ENCODE data around the gene GRIN3B. TPM values are rescaled to one million over a fixed set of nuclear protein-coding genes. Genes with fewer than 3 reads are reported as not detected.

The GRIN3B gene
- 0.22 TPM for polyA plus RNA-seq
- long read RNA-seq, donor 1, result 0 reads
- long read RNA-seq, donor 2, partial matches to known transcripts, result 27 of 45 reads
- long read RNA-seq, donor 2, other reads (novel, unspliced or antisense), result 18 of 45 reads
- long read RNA-seq, donor 3, result 0 reads
- long read RNA-seq, donor 4, result 0 reads
- long read RNA-seq, donor 5, result 0 reads
- long read RNA-seq, donor 6, partial matches to known transcripts, result 41 of 54 reads
- long read RNA-seq, donor 6, other reads (novel, unspliced or antisense), result 13 of 54 reads
- long read RNA-seq, donor 7, partial matches to known transcripts, result 5 of 10 reads
- long read RNA-seq, donor 7, other reads (novel, unspliced or antisense), result 5 of 10 reads
- long read RNA-seq, donor 8, result 0 reads
- long read RNA-seq, donor 9, result 0 reads
- long read RNA-seq, donor 10, result 0 reads
- long read RNA-seq, donor 11, partial matches to known transcripts, result 5 of 16 reads
- long read RNA-seq, donor 11, other reads (novel, unspliced or antisense), result 11 of 16 reads

GRCh38 chr19:1000095-1000494 lies at the start of gene GRIN3B:
Gene GRIN3B (plus strand): TSS chr19:1000419. CDS start chr19:1000438, 19 bp downstream.
- no peak within 1 kb of the TSS for H3K27ac ChIP-seq (ENCODE audit: low read length)
- no peaks in the 10 kb centered on the region for H3K36me3 ChIP-seq (ENCODE audit: control insufficient read depth, insufficient read depth, low read length)
- no peak within 1 kb of the TSS for H3K4me3 ChIP-seq (ENCODE audit: low read length)
- WGBS (ENCODE audit: insufficient coverage, low lambda C conversion rate), result no CpG with 5 or more reads among the region's 43 CpGs
- H3K27me3 ChIP-seq (ENCODE audit: control insufficient read depth, insufficient read depth, low read length), result peaks cover 69% of the 10 kb centered on the region
- peak in 1 of 2 donors; percentile 53 for DNase-seq
- H3K4me1 ChIP-seq (ENCODE audit: control insufficient read depth, insufficient read depth, low read length), result peaks cover 20% of the 10 kb centered on the region
- H3K9me3 ChIP-seq (ENCODE audit: control insufficient read depth, low read depth, low read length), result peaks cover 18% of the 10 kb centered on the region

GRCh38 chr19:952049-952679 lies 48.1 kb upstream of the GRIN3B start:
- peaks cover 88% of the 10 kb centered on the region for H3K4me1 ChIP-seq (ENCODE audit: control insufficient read depth, insufficient read depth, low read length)
- H3K9me3 ChIP-seq (ENCODE audit: control insufficient read depth, low read depth, low read length), result peaks cover 13% of the 10 kb centered on the region
- H3K4me3 ChIP-seq (ENCODE audit: low read length), result no peak overlapping the region
- whole genome bisulfite sequencing (ENCODE audit: insufficient coverage, low lambda C conversion rate), result no CpG with 5 or more reads among the region's 14 CpGs
- H3K36me3 ChIP-seq (ENCODE audit: control insufficient read depth, insufficient read depth, low read length), result peaks cover 22% of the 10 kb centered on the region
- peak overlapping the region; percentile 98 for H3K27ac ChIP-seq (ENCODE audit: low read length)
- no peaks in the 10 kb centered on the region for H3K27me3 ChIP-seq (ENCODE audit: control insufficient read depth, insufficient read depth, low read length)
- no peak for DNase-seq

- H3K4me3 ChIP-seq (ENCODE audit: low read length), result peak overlapping the region; percentile 48
- H3K36me3 ChIP-seq (ENCODE audit: control insufficient read depth, insufficient read depth, low read length), result peaks cover 19% of the 10 kb centered on the region
- no CpG with 5 or more reads among the region's 21 CpGs for WGBS (ENCODE audit: insufficient coverage, low lambda C conversion rate)
- no peaks in the 10 kb centered on the region for H3K27me3 ChIP-seq (ENCODE audit: control insufficient read depth, insufficient read depth, low read length)
- peak; percentile 96 to 99 for DNase-seq
- H3K4me1 ChIP-seq (ENCODE audit: control insufficient read depth, insufficient read depth, low read length), result peaks cover 88% of the 10 kb centered on the region
- peaks cover 13% of the 10 kb centered on the region for H3K9me3 ChIP-seq (ENCODE audit: control insufficient read depth, low read depth, low read length)
- peak overlapping the region; percentile 98 for H3K27ac ChIP-seq (ENCODE audit: low read length)
These were observed 47.4 kb upstream of the GRIN3B start for GRCh38 chr19:952680-953444.

DNA sequence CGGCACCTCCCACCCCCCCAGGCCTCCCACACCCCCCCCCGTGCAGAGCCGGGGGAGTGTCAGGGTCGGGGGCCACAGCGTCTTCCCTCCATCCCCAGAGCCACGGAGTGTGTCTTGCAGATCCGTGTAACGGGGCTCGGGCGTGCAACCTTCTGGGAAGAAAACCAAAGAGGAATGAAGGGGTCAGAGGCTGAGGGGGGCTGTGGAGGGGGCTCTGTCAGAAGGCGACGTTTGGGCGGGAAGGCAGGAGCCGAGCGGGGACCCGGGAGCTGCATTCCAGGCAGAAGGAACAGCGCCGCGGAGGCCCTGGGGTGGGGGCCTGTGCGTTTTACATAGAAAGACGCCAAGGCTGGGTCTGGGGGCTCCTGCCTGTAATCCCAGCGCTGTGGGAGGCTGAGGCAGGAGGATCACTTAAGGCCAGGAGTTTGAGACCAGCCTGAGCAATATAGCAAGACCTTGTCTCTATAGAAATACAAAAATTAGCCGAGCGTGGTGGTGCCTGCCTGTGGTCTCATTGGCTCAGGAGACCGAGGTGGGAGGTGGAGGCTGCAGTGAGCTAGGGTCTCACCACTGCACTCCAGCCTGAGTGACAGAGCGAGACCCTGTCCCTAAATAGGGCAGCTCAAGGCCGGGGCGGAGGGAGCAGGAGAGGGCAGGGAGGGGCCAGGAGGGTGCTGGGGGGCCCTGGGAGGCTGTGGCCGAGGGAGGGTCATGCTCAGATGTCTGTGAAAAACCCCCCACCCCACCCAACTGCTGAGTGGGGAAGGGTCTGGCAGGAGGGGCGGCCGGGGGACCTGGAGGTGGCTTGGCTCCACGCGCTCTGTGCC lies 46.6 kb upstream of the GRIN3B start:
- Histone ChIP-seq H3K27me3 (ENCODE audit: control insufficient read depth, insufficient read depth, low read length) (no peaks in the 10 kb centered on the region), H3K27ac (ENCODE audit: low read length) (peak overlapping the region; percentile 98), H3K4me3 (ENCODE audit: low read length) (peak overlapping the region; percentile 48), H3K36me3 (ENCODE audit: control insufficient read depth, insufficient read depth, low read length) (peaks cover 14% of the 10 kb centered on the region), H3K9me3 (ENCODE audit: control insufficient read depth, low read depth, low read length) (peaks cover 11% of the 10 kb centered on the region), H3K4me1 (ENCODE audit: control insufficient read depth, insufficient read depth, low read length) (peaks cover 80% of the 10 kb centered on the region)
- peak in 1 of 2 donors; percentile 22 for DNase-seq
- WGBS (ENCODE audit: insufficient coverage, low lambda C conversion rate), result no CpG with 5 or more reads among the region's 33 CpGs

- H3K27me3 ChIP-seq (ENCODE audit: control insufficient read depth, insufficient read depth, low read length), result no peaks in the 10 kb centered on the region
- no peak for DNase-seq
- peaks cover 6% of the 10 kb centered on the region for H3K9me3 ChIP-seq (ENCODE audit: control insufficient read depth, low read depth, low read length)
- H3K4me1 ChIP-seq (ENCODE audit: control insufficient read depth, insufficient read depth, low read length), result peaks cover 78% of the 10 kb centered on the region
- H3K36me3 ChIP-seq (ENCODE audit: control insufficient read depth, insufficient read depth, low read length), result peaks cover 17% of the 10 kb centered on the region
- peak overlapping the region; percentile 48 for H3K4me3 ChIP-seq (ENCODE audit: low read length)
- WGBS (ENCODE audit: insufficient coverage, low lambda C conversion rate), result no CpG with 5 or more reads among the region's 14 CpGs
- H3K27ac ChIP-seq (ENCODE audit: low read length), result peak overlapping the region; percentile 98
These were observed 45.9 kb upstream of the GRIN3B start for GRCh38 chr19:954272-954671.

DNA sequence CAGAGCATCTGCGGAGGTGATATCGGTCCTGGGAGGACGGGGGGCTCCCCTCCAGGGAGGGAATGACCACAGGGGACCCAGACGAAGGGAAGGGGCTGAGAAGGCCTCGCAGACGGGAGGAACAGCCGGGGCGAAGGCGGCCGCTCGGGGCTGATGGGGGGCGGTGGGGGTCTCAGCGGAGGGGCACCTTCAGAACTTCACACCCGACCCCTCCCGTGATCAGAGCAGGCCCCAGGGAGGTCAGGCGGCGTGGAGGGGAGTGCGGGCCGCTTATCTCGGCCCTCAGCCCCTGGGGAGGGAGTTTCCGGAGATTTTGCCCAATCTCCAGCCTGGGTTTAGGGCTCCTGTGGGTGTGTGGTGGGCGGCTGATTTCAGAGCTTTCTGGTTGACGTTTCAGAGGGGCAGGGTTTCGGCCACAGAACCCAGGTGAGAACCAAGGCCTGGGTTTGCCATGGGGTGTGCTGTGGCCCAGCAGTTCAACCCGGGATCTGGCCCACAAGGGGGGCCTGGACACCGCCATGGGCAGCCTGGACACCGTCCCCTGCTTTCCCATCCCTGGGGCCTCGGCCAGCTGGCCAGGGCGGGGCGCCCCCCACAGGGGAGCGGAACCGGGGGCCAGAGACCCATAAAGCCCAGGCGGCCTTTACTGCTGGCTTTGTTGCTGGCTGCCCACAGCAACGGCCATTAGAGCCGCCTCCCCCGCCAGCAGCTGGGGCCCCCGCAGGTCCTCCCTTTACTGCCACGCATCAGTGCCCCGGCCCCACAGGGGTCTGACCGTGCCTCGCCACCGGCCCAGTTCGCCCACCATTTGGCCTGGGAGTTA lies 45.3 kb upstream of the GRIN3B start:
- WGBS (ENCODE audit: insufficient coverage, low lambda C conversion rate), result no CpG with 5 or more reads among the region's 43 CpGs
- Histone ChIP-seq H3K27ac (ENCODE audit: low read length) (peak overlapping the region; percentile 98), H3K4me1 (ENCODE audit: control insufficient read depth, insufficient read depth, low read length) (peaks cover 78% of the 10 kb centered on the region), H3K27me3 (ENCODE audit: control insufficient read depth, insufficient read depth, low read length) (no peaks in the 10 kb centered on the region), H3K36me3 (ENCODE audit: control insufficient read depth, insufficient read depth, low read length) (peaks cover 20% of the 10 kb centered on the region), H3K4me3 (ENCODE audit: low read length) (peak overlapping the region; percentile 48), H3K9me3 (ENCODE audit: control insufficient read depth, low read depth, low read length) (peaks cover 4% of the 10 kb centered on the region)
- DNase-seq, result peak; percentile 68 to 81

- peaks cover 4% of the 10 kb centered on the region for H3K9me3 ChIP-seq (ENCODE audit: control insufficient read depth, low read depth, low read length)
- H3K27me3 ChIP-seq (ENCODE audit: control insufficient read depth, insufficient read depth, low read length), result no peaks in the 10 kb centered on the region
- peak; percentile 79 to 87 for DNase-seq
- peaks cover 81% of the 10 kb centered on the region for H3K4me1 ChIP-seq (ENCODE audit: control insufficient read depth, insufficient read depth, low read length)
- no CpG with 5 or more reads among the region's 55 CpGs for WGBS (ENCODE audit: insufficient coverage, low lambda C conversion rate)
- peaks cover 28% of the 10 kb centered on the region for H3K36me3 ChIP-seq (ENCODE audit: control insufficient read depth, insufficient read depth, low read length)
- peak overlapping the region; percentile 98 for H3K27ac ChIP-seq (ENCODE audit: low read length)
- H3K4me3 ChIP-seq (ENCODE audit: low read length), result peak overlapping the region; percentile 48
These were observed 44.1 kb upstream of the GRIN3B start for GRCh38 chr19:955803-956765.

- H3K27me3 ChIP-seq (ENCODE audit: control insufficient read depth, insufficient read depth, low read length), result no peaks in the 10 kb centered on the region
- DNase-seq, result peak; percentile 56 to 77
- H3K4me1 ChIP-seq (ENCODE audit: control insufficient read depth, insufficient read depth, low read length), result peaks cover 82% of the 10 kb centered on the region
- peaks cover 33% of the 10 kb centered on the region for H3K36me3 ChIP-seq (ENCODE audit: control insufficient read depth, insufficient read depth, low read length)
- WGBS (ENCODE audit: insufficient coverage, low lambda C conversion rate), result no CpG with 5 or more reads among the region's 27 CpGs
- peak overlapping the region; percentile 48 for H3K4me3 ChIP-seq (ENCODE audit: low read length)
- H3K9me3 ChIP-seq (ENCODE audit: control insufficient read depth, low read depth, low read length), result peaks cover 4% of the 10 kb centered on the region
- peak overlapping the region; percentile 98 for H3K27ac ChIP-seq (ENCODE audit: low read length)
These were observed 43.3 kb upstream of the GRIN3B start for GRCh38 chr19:956766-957440.

Data from large intestine (tissue), 12 donors.